H1 (cell line): Measurements from ENCODE around the gene KLF7. TPM values are rescaled to one million over a fixed set of nuclear protein-coding genes. Genes with fewer than 3 reads are reported as not detected.

Source experiments
- CTCF ChIA-PET: fragments of 300-600 bp; sonication (Branson Sonifier 250); formaldehyde crosslinking; loops from one replicate; lab custom pipeline; 2021; ENCODE audit not compliant: partially characterized antibody; lab: Charles Lee
- POLR2A ChIA-PET: fragments of 300-600 bp; sonication (Branson Sonifier 250); formaldehyde crosslinking; loops from one replicate; lab custom pipeline; 2021; ENCODE audit warnings: inconsistent platforms; ENCODE audit not compliant: partially characterized antibody; lab: Charles Lee
- DNase-seq, 2 experiments: peaks; one replicate each; pipeline versions ENCODE4 v3.0.0 to v3.0.0-alpha.2; 2010 to 2022; ENCODE audit warnings: low spot score in 2 of 2, low read depth in 1 of 2, mixed read lengths in 1 of 2
- FAIRE-seq: peaks from 2 replicates; lab custom pipeline; 2011; peaks lifted over from hg19 to GRCh38; lab: Jason Lieb, UNC
- H2AFZ ChIP-seq: 2 replicates; pipeline ENCODE4 v1.8.1; 2012; ENCODE audit warnings: low read length, inconsistent platforms
- H2AK5ac ChIP-seq: 2 replicates; pipeline ENCODE4 v1.6.1; 2013; ENCODE audit warnings: low read depth, low read length
- H2BK120ac ChIP-seq: replicated peaks from 2 replicates; pipeline ENCODE3; 2013; ENCODE audit warnings: low read depth, low read length, inconsistent platforms
- H2BK12ac ChIP-seq: 2 replicates; pipeline ENCODE4 v1.6.1; 2013; ENCODE audit warnings: low read depth, low read length
- H2BK15ac ChIP-seq: 2 replicates; pipeline ENCODE4 v1.6.1; 2013; ENCODE audit warnings: low read length
- H2BK20ac ChIP-seq: 2 replicates; pipeline ENCODE4 v1.6.1; 2013; ENCODE audit warnings: low read length
- H2BK5ac ChIP-seq: 2 replicates; pipeline ENCODE4 v1.6.1; 2013; ENCODE audit warnings: low read depth, low read length
- H3K14ac ChIP-seq: 2 replicates; pipeline ENCODE4 v1.6.1; 2013; ENCODE audit warnings: inconsistent platforms; ENCODE audit not compliant: insufficient read length
- H3K18ac ChIP-seq: 2 replicates; pipeline ENCODE4 v1.6.1; 2013; ENCODE audit warnings: low read length; ENCODE audit errors: extremely low read depth
- H3K23ac ChIP-seq: 2 replicates; pipeline ENCODE4 v1.6.1; 2013; ENCODE audit warnings: inconsistent platforms; ENCODE audit not compliant: insufficient read length
- H3K23me2 ChIP-seq: 2 replicates; pipeline ENCODE4 v1.6.1; 2013; ENCODE audit warnings: low read depth, low read length
- H3K27ac ChIP-seq: 2 replicates; pipeline ENCODE4 v1.6.1; 2011; ENCODE audit warnings: low read depth, low read length, inconsistent platforms
- H3K27me3 ChIP-seq, 4 experiments: replicated peaks in 1 of 4; 1 replicate in 1 of 4; 2 replicates in 3 of 4; pipeline versions ENCODE4 v1.6.1 to v1.8.1; 2011 to 2013; ENCODE audit warnings: low read length in 3 of 4, mild to moderate bottlenecking in 3 of 4, inconsistent platforms in 2 of 4, mixed read lengths in 2 of 4, moderate library complexity in 1 of 4; ENCODE audit not compliant: control insufficient read depth in 3 of 4, insufficient read depth in 3 of 4; ENCODE audit errors: extremely low read depth in 1 of 4
- H3K36me3 ChIP-seq, 4 experiments: 2 replicates each; pipeline versions ENCODE4 v1.6.1 to v1.8.1; 2011 to 2013; ENCODE audit warnings: mild to moderate bottlenecking in 4 of 4, low read length in 3 of 4, moderate library complexity in 2 of 4, control low read depth in 1 of 4, inconsistent platforms in 1 of 4; ENCODE audit not compliant: insufficient read depth in 4 of 4, control insufficient read depth in 2 of 4
- H3K4ac ChIP-seq: replicated peaks from 2 replicates; pipeline ENCODE3; 2013; ENCODE audit warnings: low read length, low read depth, mixed read lengths, inconsistent platforms; ENCODE audit not compliant: insufficient read length
- H3K4me1 ChIP-seq, 4 experiments: replicated peaks in 1 of 4; 1 replicate in 1 of 4; 2 replicates in 3 of 4; pipeline versions ENCODE4 v1.6.1 to v1.8.1; 2011 to 2013; ENCODE audit warnings: low read length in 3 of 4, inconsistent platforms in 2 of 4, mixed read lengths in 1 of 4; ENCODE audit not compliant: insufficient read depth in 4 of 4, control insufficient read depth in 3 of 4
- H3K4me2 ChIP-seq, 2 experiments: 2 replicates each; pipeline versions ENCODE4 v1.6.1 to v1.8.1; 2011 to 2013; ENCODE audit warnings: low read depth in 2 of 2, low read length in 2 of 2, control low read depth in 1 of 2, inconsistent platforms in 1 of 2, mild to moderate bottlenecking in 1 of 2; ENCODE audit not compliant: insufficient read depth in 1 of 2
- H3K4me3 ChIP-seq, 4 experiments: fragments of 200-600, 300-600 bp in 1 of 4; sonication (generic), shearing (Covaris generic), sonication (Bioruptor Twin) in 1 of 4; 2 replicates each; pipeline versions ENCODE4 v1.5.1 to v1.8.1; 2011 to 2016; ENCODE audit warnings: low read length in 4 of 4, low read depth in 3 of 4, control low read depth in 2 of 4, inconsistent platforms in 2 of 4, mild to moderate bottlenecking in 2 of 4, mixed read lengths in 1 of 4, moderate library complexity in 1 of 4; ENCODE audit not compliant: insufficient read depth in 2 of 4; ENCODE audit errors: extremely low read depth in 1 of 4
- H3K56ac ChIP-seq: replicated peaks from 2 replicates; pipeline ENCODE3; 2013; ENCODE audit warnings: low read depth, mild to moderate bottlenecking, mixed read lengths, low read length, inconsistent platforms; ENCODE audit not compliant: insufficient read length
- H3K79me1 ChIP-seq: 2 replicates; pipeline ENCODE4 v1.6.1; 2013; ENCODE audit warnings: low read depth, low read length, control low read depth
- H3K79me2 ChIP-seq, 2 experiments: 2 replicates each; pipeline versions ENCODE4 v1.6.1 to v1.8.1; 2012 to 2013; ENCODE audit warnings: low read length in 2 of 2, mild to moderate bottlenecking in 2 of 2, inconsistent platforms in 1 of 2; ENCODE audit not compliant: insufficient read depth in 2 of 2, control insufficient read depth in 1 of 2
- H3K9ac ChIP-seq, 4 experiments: replicated peaks in 1 of 4; 1 replicate in 1 of 4; 2 replicates in 3 of 4; pipeline versions ENCODE4 v1.6.1 to v1.8.1; 2011 to 2013; ENCODE audit warnings: low read depth in 3 of 4, low read length in 3 of 4, control low read depth in 2 of 4, mild to moderate bottlenecking in 2 of 4, moderate library complexity in 2 of 4, inconsistent platforms in 1 of 4; ENCODE audit errors: extremely low read depth in 1 of 4
- H3K9me3 ChIP-seq, 2 experiments: 2 replicates each; pipeline versions ENCODE4 v1.6.1 to v1.8.1; 2012 to 2013; ENCODE audit warnings: mild to moderate bottlenecking in 2 of 2, moderate library complexity in 2 of 2, control low read depth in 1 of 2, inconsistent platforms in 1 of 2, low read depth in 1 of 2, low read length in 1 of 2, mixed read lengths in 1 of 2; ENCODE audit not compliant: insufficient read depth in 2 of 2
- H4K20me1 ChIP-seq, 2 experiments: replicated peaks in 1 of 2; 2 replicates each; pipeline versions ENCODE3 to v1.8.1; 2011 to 2013; ENCODE audit warnings: inconsistent platforms in 2 of 2, low read length in 2 of 2, mild to moderate bottlenecking in 1 of 2; ENCODE audit not compliant: insufficient read depth in 2 of 2, control insufficient read depth in 1 of 2
- H4K5ac ChIP-seq: 2 replicates; pipeline ENCODE4 v1.6.1; 2013; ENCODE audit warnings: low read length, low read depth, mixed read lengths, inconsistent platforms; ENCODE audit not compliant: insufficient read length
- H4K8ac ChIP-seq: 2 replicates; pipeline ENCODE4 v1.8.0; 2013; ENCODE audit warnings: mild to moderate bottlenecking, moderate library complexity, low read length, inconsistent platforms; ENCODE audit not compliant: insufficient read depth; ENCODE audit errors: extremely low read depth
- H4K91ac ChIP-seq: replicated peaks from 2 replicates; pipeline ENCODE3; 2013; ENCODE audit warnings: low read length, mixed read lengths, inconsistent platforms; ENCODE audit not compliant: insufficient read length
- BACH1 ChIP-seq: IDR thresholded peaks from 2 replicates; pipeline ENCODE4 v1.6.1; 2012; ENCODE audit warnings: low read length, improper control_type of control experiment
- SP2 ChIP-seq: IDR thresholded peaks from 2 replicates; pipeline ENCODE4 v1.6.1; 2012; ENCODE audit warnings: mild to moderate bottlenecking, low read length, inconsistent platforms
- SUZ12 ChIP-seq: fragments of 200-600 bp; sonication (generic); IDR thresholded peaks from 2 replicates; pipeline ENCODE4 v1.6.1; 2012; ENCODE audit warnings: mild to moderate bottlenecking, inconsistent platforms, low read length, moderate library complexity, mixed read lengths
- TEAD4 ChIP-seq: IDR thresholded peaks from 2 replicates; pipeline ENCODE4 v1.6.1; 2012; ENCODE audit warnings: low read depth, low read length, inconsistent platforms, mixed read lengths
- WGBS, 2 experiments: shearing (Covaris generic) in 1 of 2; methylation state at CpG; one replicate each; pipeline versions ENCODE4 v1.1.6 to v1.1.7; 2013 to 2015; ENCODE audit warnings: low lambda C conversion rate in 2 of 2, mixed read lengths in 2 of 2, inconsistent platforms in 1 of 2, low coverage in 1 of 2, missing lambda C conversion rate in 1 of 2; ENCODE audit not compliant: insufficient replicate concordance in 2 of 2, insufficient coverage in 1 of 2, insufficient read length in 1 of 2; ENCODE audit errors: extremely low coverage in 1 of 2, missing lambda C conversion rate in 1 of 2; 5-methylcytosine and 5-hydroxymethylcytosine counted together
- polyA plus RNA-seq, 7 experiments: library from polyadenylated mRNA; depleted of rRNA in 3 of 7; stranded (reverse) in 5 of 7; unstranded in 2 of 7; fragments of >200 nt in 5 of 7; fragments of 200-250 nt in 2 of 7; gene quantifications; 1 replicate in 5 of 7; 2 replicates in 1 of 7; 4 replicates in 1 of 7; pipeline versions ENCODE4 v1.2.1 to v1.2.3, GENCODE V29; 2011 to 2013; ENCODE audit warnings: missing spikeins in 2 of 7, mixed read lengths in 2 of 7
- total RNA-seq: library from RNA; stranded (reverse); fragmentation: NEBNext Ultra II Directional; extraction: Animal tissue kit (Norgen Biotek cat#: 25700); gene quantifications from 2 replicates; pipeline ENCODE4 v1.2.1, GENCODE V29; 2021

The KLF7 gene
- total and polyA plus RNA-seq, 2 of the 8 experiments (the other 6 are each of a cell fraction or from before 2014, with no cell fraction given), result 9.6 to 23.3 TPM

DNA sequence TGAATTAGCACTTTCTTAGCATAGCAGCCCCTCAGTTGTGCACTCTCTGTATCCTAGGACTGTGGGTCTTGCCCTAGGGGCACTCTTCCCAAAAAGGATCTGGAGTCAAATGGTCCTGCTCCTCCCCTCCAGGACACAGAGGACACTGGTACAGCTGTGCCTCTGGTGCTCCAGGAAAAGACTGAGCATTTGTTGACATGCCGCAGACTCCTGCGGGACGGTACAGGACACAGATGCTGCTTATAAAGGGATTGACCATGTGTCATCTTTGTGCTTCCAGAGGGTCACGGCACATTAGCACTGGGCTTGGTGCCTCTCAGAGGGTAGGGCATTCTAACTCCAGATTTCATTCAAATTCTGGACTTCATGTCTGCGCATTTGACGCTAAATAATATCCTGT lies 110.5 kb downstream of the KLF7 start:
- no peak overlapping the region for H3K23ac ChIP-seq
- H3K27me3 ChIP-seq, result no peaks in the 10 kb centered on the region; a peak in 1 of 7 replicates
- H3K79me1 ChIP-seq, result no peaks in the 10 kb centered on the region
- FAIRE-seq (no peak), DNase-seq (no peak)
- no peak overlapping the region for H3K4me2 ChIP-seq
- no peaks in the 10 kb centered on the region for H3K36me3 ChIP-seq
- H3K14ac ChIP-seq, result no peak overlapping the region
- no peak overlapping the region for H3K18ac ChIP-seq
- POLR2A ChIA-PET, result no interaction called here
- no peaks in the 10 kb centered on the region for H3K79me2 ChIP-seq
- no peak overlapping the region for H2BK15ac ChIP-seq
- no peaks in the 10 kb centered on the region for H3K23me2 ChIP-seq
- no peak overlapping the region for H3K4me3 ChIP-seq
- H4K20me1 ChIP-seq, result no peaks in the 10 kb centered on the region
- H3K27ac ChIP-seq, result no peak overlapping the region
- WGBS, 2 experiments, result 90% methylated on average over 6 of the region's 6 CpGs; no CpG with 5 or more reads in 1 of the 2 experiments
- no peak overlapping the region for H4K91ac ChIP-seq
- H4K8ac ChIP-seq, result no peak overlapping the region
- 0 out of 2 replicates have a peak overlapping the region, but pooled peaks have one; percentile 6 for H2BK12ac ChIP-seq
- H2AK5ac ChIP-seq, result no peak overlapping the region
- H2BK20ac ChIP-seq, result no peak overlapping the region
- no peak overlapping the region for H3K56ac ChIP-seq
- no peaks in the 10 kb centered on the region for H3K9me3 ChIP-seq
- no peak overlapping the region for H3K4ac ChIP-seq
- H3K4me1 ChIP-seq, result no peaks in the 10 kb centered on the region
- H2BK5ac ChIP-seq, result no peak overlapping the region
- no peak overlapping the region for H3K9ac ChIP-seq
- H2BK120ac ChIP-seq, result peak overlapping the region; percentile 47
- H4K5ac ChIP-seq, result no peak overlapping the region
- H2AFZ ChIP-seq, result peak overlapping the region; percentile 52; the same call in 1 of the 2 replicates
- CTCF ChIA-PET, result interaction anchor here (0.7 to 1.9 kb wide), 4 partner anchors 8 to 65 kb away, joined by 3 to 7 read pairs (median 4); no protein-coding TSS in a partner anchor
- TF ChIP-seq SUZ12, result no peak
- TF ChIP-seq TEAD4, result no peak
- no peak for TF ChIP-seq BACH1
- no peak for TF ChIP-seq SP2
